CD4-positive, alpha-beta T cell treated with Interleukin-2 at 100 ng/mL for 4 hours (primary cell): ENCODE results near the gene MSH5.
"Not testable (repeated sequence)": the region's sequence is repeated elsewhere in the genome, so short reads cannot be mapped to it uniquely, and the experiment has no call there.

Source experiments
- DNase-seq: peaks from one replicate; pipeline ENCODE4 v3.0.0-alpha.2; 2020; ENCODE audit warnings: low spot score

The MSH5 gene

DNA sequence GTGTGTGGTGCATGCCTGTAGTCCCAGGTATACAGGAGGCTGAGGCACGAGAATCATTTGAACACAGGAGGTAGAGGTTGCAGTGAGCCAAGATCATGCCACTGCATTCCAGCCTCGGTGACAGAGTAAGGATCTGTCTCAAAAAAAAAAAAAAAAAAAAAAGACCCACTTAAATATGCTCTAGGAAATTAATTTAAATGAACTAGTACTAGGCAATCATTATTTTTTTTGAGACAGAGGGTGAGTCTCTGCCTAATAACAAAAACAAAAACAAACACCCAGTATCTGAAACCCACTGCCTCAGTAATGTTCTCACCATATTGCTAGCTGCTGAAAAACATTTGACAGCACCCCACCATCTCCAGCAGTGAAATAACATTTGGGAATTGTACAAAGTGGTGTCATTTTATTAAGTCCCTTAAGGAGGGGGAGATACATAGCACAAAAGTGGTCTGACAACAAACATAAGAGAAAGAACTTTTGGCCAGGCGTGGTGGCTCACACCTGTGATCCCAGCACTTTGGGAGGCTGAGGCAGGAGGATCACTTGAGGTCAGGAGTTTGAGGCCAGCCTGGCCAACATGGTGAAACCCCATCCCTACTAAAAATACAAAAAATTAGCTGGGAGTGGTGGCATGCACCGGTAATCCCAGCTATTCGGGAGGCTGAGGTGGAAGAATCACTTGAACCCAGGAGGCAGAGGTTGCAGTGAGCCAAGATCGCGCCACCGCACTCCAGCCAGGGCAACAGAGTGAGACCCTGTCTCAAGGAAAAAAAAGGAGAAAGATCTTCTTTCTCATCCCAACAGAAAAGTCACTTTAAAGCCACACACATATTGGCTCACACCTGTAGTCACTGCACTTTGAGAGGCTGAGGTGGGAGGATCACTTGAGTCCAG lies 61.5 kb downstream of the MSH5 start:
- DNase-seq, result not testable (repeated sequence)

DNA sequence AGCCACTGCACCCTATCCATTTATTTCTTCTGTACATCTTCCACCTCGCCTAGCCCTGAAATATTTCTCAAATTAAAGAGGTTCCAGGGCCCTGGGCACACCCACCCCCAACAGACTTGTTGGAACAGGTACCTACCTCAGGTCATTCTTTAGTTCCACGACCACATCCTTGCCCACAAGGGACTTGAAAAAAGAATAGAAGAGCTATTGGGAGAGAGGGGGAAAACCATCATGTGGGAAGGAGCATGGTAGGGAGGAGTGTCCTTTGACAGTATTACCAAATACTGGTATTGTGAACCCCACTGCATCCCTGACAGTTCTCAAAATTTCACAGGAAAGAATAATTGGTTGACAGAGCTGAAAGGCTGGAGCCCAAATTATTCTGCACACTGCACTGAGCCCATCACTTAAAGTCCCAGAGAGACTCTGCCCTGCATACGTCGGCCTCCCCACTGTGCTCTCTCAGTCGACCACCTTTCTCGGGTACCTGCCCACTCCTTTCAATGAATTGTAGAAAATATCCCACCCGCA lies 66.2 kb downstream of the MSH5 start:
- no peak for DNase-seq

DNA sequence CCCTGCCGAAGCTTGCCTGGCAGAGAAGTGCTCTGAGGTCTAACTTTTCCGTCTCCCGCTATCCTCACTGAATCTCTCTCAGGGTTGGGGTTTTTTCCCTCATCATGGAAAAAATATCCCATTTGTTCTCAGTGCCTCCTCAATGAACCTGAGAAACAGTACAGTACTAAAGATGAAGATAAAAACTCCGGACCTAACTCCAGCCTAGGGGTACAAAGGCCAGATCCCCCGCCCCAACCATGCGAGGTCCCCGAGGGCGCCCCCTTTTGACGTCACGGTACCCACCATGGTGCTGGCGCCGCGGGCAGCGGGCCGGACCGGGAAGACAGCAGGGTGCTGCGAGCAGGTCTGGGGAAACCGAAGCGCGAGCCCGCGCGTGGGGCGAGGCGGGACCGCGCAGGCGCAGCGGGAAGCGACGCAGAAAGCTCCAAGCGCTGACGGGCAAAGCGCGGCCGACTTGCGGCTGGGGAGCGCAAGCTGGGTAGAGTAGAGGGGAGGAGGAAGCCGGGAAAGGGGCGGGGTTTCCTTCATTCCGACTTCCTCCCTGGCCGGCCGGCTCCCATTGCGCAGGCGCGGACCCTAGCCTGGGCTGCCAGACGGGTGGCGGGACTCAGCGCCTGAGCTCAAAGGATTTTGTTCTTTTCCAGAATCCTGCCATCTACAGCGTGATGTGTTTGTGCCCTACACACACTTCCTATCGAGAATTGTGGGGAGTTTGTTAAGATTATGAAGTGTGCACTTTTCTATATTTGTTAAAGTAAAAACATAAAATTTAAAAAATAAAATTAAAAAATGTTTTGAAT lies 66.9 kb downstream of the MSH5 start, which contains the start of gene LSM2:
LSM2 (minus strand) TSS at position 497 of the 803 bp plus-strand sequence; CDS start at position 288, 209 bp downstream.
- peak; percentile 97 for DNase-seq

DNA sequence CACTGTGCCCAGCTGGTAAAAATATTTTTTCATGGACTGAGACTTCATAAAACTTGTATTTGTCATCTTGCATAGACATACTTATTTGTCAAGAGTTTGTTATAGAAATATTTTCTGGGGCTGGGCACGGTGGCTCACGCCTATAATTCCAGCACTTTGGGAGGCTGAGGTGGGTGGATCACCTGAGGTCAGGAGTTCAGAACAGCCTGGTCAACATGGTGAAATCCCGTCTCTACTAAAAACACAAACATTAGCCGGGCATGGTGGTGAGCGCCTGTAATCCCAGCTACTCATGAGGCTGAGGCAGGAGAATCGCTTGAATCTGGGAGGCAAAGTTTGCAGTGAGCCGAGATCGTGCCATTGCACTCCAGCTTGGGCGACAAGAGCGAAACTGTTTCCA lies 68.8 kb downstream of the MSH5 start:
- DNase-seq, result not testable (repeated sequence)

DNA sequence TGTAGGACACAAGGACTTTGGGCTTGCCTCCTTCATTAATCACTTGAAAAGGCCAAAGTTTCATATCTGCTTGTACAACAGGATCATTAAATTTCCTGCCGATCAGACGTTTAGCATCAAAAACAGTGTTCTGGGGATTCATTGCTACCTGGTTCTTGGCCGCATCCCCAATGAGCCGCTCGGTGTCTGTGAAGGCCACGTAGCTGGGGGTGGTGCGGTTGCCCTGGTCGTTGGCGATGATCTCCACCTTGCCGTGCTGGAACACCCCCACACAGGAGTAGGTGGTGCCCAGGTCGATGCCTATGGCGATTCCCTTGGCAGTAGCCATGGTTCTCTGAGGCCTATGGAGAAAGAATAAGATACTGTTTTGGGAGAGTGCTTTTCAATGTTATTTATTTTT lies 71.8 kb downstream of the MSH5 start:
- no peak for DNase-seq
